ENCODE results near the gene SLC12A5.

DNA sequence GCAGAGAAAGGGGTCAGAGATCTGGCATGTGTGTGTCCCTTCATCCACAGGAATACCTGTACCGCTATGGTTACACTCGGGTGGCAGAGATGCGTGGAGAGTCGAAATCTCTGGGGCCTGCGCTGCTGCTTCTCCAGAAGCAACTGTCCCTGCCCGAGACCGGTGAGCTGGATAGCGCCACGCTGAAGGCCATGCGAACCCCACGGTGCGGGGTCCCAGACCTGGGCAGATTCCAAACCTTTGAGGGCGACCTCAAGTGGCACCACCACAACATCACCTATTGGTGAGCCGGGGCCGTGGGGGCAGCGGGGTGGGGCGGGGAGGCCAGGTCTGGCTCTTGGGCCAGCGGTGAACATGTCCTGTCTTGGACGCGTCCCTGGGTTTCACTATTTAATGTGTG lies 19.2 kb upstream of the SLC12A5 start:
- TF ChIP-seq CTCF (IDR thresholded peaks at IDR 0.05), result no peak
- no peak for TF ChIP-seq POLR2A (IDR thresholded peaks at IDR 0.05)
